NB4 (cell line): ENCODE data around the gene EN2.

ENCODE experiments used
- CTCF ChIP-seq: IDR thresholded peaks from one replicate; pipeline ENCODE4 v1.5.1; 2012; ENCODE audit warnings: low read depth, low read length
- MAX ChIP-seq: IDR thresholded peaks from 2 replicates; pipeline ENCODE4 v1.6.1; 2011; ENCODE audit warnings: low read depth, low read length
- POLR2A ChIP-seq: IDR thresholded peaks from 2 replicates; pipeline ENCODE4 v1.6.1; 2011; ENCODE audit warnings: mild to moderate bottlenecking; ENCODE audit not compliant: insufficient read length; ENCODE audit errors: extremely low read depth

- no peak for TF ChIP-seq CTCF
- no peak for TF ChIP-seq POLR2A
- TF ChIP-seq MAX: no peak
Observed at GRCh38 chr7:155483868-155484325, 26.0 kb downstream of the EN2 start.
